Measurements from ENCODE around the gene REP15. TPM values are rescaled to one million over a fixed set of nuclear protein-coding genes. Genes with fewer than 3 reads are reported as not detected.
"Not testable (repeated sequence)": the region's sequence is repeated elsewhere in the genome, so short reads cannot be mapped to it uniquely, and the experiment has no call there.

Gene REP15
- total RNA-seq, 2 experiments from 2014 or later: not detected

- no peak for TF ChIP-seq CTCF (IDR thresholded peaks at IDR 0.05)
- peaks cover 81% of the 10 kb centered on the region for H3K36me3 Mint-ChIP-seq (ENCODE audit: low read depth)
- no peak overlapping the region for H3K4me3 ChIP-seq (ENCODE audit: low read length)
- H3K27ac ChIP-seq (ENCODE audit: low read depth in 1 of 2, low read length in 2 of 2): no peak overlapping the region
- no peaks in the 10 kb centered on the region for H3K9me3 ChIP-seq (ENCODE audit: control insufficient read depth in 1 of 2, insufficient read depth in 1 of 2, low read length in 2 of 2)
- POLR2A ChIA-PET: no interaction called here
- H3K4me1 Mint-ChIP-seq (ENCODE audit: low read depth): no peaks in the 10 kb centered on the region
- no peak overlapping the region for H3K27ac Mint-ChIP-seq
- no peaks in the 10 kb centered on the region for H3K9me3 Mint-ChIP-seq
- ATAC-seq (ENCODE audit: poor library complexity): no peak
- no peak for DNase-seq
- H3K4me1 ChIP-seq (ENCODE audit: insufficient read depth, low read length): no peaks in the 10 kb centered on the region
- intact Hi-C loops (cut with DNase I, micrococcal nuclease): no loop called here
- H3K4me3 Mint-ChIP-seq: no peak overlapping the region
- CTCF ChIA-PET: no interaction called here
- no peaks in the 10 kb centered on the region for H3K27me3 Mint-ChIP-seq
- no peaks in the 10 kb centered on the region for H3K27me3 ChIP-seq (ENCODE audit: control insufficient read depth in 1 of 2, insufficient read depth in 2 of 2, low read length in 2 of 2)
- H3K36me3 ChIP-seq (ENCODE audit: insufficient read depth, low read length): peaks cover 54% of the 10 kb centered on the region
These were observed 47.4 kb downstream of the REP15 start for GRCh38 chr12:27743601-27744000.

GRCh38 chr12:27745734-27746133 is 49.5 kb downstream of the REP15 start:
- H3K4me3 Mint-ChIP-seq; CTCF ChIA-PET; intact Hi-C loops (cut with DNase I, micrococcal nuclease); H3K9me3 ChIP-seq (ENCODE audit: control insufficient read depth in 1 of 2, insufficient read depth in 1 of 2, low read length in 2 of 2); H3K27ac ChIP-seq (ENCODE audit: low read depth in 1 of 2, low read length in 2 of 2); POLR2A ChIA-PET; H3K9me3 Mint-ChIP-seq; DNase-seq; H3K27me3 ChIP-seq (ENCODE audit: control insufficient read depth in 1 of 2, insufficient read depth in 2 of 2, low read length in 2 of 2); H3K27me3 Mint-ChIP-seq; H3K4me1 Mint-ChIP-seq (ENCODE audit: low read depth); H3K27ac Mint-ChIP-seq; ATAC-seq (ENCODE audit: poor library complexity); H3K4me1 ChIP-seq (ENCODE audit: insufficient read depth, low read length); H3K4me3 ChIP-seq (ENCODE audit: low read length): not testable (repeated sequence)
- peaks cover 66% of the 10 kb centered on the region for H3K36me3 Mint-ChIP-seq (ENCODE audit: low read depth)
- peaks cover 37% of the 10 kb centered on the region for H3K36me3 ChIP-seq (ENCODE audit: insufficient read depth, low read length)

Other genes starting within 250 kb of the REP15 start
- not detected for gene SMCO2, start 249.7 kb upstream of the REP15 start, total RNA-seq
- gene PPFIBP1, start 172.2 kb upstream of the REP15 start, total RNA-seq: 1 to 10 TPM; 2.6 to 2.9 TPM
- 10 to 100 TPM; 22.1 to 23.9 TPM for gene MRPS35, start 14.4 kb downstream of the REP15 start, total RNA-seq
- gene KLHL42, start 83.8 kb downstream of the REP15 start, total RNA-seq: 10 to 100 TPM; 12.8 to 13.2 TPM
- not detected for gene MANSC4, start 83.8 kb downstream of the REP15 start, total RNA-seq